Activated CD8-positive, alpha-beta memory T cell treated with anti-CD3 and anti-CD28 coated beads, Interleukin-2, amount 50 U/mL, for 1 hour (primary cell): ENCODE results near the gene MAFG.

Experiments
- DNase-seq: peaks from one replicate; pipeline ENCODE4 v3.0.0-alpha.2; 2020; ENCODE audit errors: extremely low read depth

MAFG gene

DNA sequence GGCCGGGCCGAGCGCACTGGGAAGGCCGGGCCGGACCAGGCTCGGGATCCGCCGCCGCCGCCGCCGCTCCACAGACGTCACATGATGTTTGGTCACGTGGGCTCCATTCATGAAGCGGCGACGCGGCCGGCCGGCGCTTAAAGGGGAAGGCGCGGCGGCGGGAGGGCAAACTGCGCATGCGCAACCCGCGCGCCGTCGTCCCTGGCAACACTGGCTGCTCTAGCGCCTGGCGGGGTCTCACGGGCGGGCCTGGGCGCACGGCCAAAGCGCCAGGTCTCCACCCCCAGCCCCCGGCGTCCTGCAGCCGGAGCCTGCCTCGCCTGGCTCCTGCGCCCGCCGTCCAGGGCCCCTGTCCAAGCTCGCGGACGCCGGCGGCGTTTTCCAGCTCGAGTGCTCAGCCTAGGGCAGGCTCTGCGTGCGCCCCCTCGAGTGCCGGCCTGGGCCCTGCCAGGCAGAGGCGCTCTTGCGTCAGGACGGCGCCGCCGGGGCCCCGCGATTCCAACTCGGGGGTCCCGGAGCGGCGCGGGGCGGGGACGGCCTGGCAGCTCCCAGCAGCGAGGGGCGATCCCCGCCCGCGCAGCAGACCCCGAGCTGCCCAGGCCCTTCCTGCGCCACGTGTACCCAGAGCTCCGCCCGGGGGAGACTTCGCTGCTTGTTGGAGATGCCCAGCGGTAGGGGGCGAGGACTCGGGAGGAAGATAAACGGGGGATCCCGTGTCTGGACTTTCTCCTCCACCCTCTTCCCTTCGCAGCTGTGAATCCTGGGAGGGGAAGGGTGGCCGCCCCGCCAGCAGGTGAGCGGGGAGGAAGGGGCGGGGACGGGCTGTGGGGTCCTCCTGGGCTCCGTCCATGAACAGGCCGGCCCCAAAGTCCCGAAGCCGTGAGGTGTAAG, at the start of gene MAFG:
Gene MAFG, minus strand, starts transcription at position 83 of the 891 bp plus-strand sequence. CDS start 4,550 bp downstream, outside the sequence.
- peak; percentile 69 for DNase-seq

- DNase-seq = no peak
Measured at GRCh38 chr17:81976332-81977210, 49.0 kb upstream of the MAFG start.

- no peak for DNase-seq
Measured at GRCh38 chr17:81973432-81973831, 45.9 kb upstream of the MAFG start.

- no peak for DNase-seq
Measured at GRCh38 chr17:81968850-81969812, 41.6 kb upstream of the MAFG start.

- DNase-seq = no peak
Measured at GRCh38 chr17:81968396-81968745, 40.8 kb upstream of the MAFG start.

DNA sequence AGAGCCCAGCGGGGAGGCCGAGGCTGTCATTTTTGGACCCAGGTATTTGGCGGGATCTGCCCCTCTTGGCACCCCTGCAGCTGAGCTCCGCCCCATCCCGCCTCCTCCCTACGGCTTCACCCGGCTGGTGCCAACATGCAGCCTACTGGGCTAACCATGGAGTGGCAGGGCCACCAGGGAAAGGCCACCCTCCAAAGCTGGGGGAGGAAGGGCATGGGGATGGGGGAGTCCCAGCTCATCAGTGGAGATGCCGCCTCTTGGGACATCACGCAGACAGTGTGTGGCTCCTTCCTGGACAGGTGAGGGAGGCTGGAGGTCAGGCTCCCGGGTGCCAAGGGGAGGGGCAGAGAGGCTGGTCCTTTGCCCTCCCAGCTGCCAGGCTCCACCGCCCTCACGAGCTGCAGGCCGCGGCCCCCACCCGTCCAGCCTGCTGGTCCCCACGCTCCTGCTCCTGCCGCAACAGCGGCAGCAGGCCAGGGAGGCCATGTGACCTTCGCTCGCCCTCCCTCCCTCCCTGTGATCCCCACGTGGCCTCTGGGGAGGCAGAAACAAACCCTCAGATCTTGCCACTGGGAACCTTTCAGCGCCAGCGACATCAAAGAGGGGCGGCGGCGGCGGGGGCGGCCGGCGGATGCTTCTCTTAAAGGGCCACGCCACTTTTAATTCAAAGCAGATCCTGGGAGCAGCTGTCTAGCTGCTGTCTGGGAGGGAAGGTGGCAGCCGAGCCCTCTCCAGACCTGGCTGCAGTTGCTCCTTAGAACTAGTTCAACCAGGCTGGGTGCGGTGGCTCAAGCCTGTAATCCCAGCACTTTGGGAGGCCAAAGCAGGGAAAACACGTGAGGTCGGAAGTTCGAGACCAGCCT, 40.2 kb upstream of the MAFG start:
- DNase-seq = peak; percentile 67

DNA sequence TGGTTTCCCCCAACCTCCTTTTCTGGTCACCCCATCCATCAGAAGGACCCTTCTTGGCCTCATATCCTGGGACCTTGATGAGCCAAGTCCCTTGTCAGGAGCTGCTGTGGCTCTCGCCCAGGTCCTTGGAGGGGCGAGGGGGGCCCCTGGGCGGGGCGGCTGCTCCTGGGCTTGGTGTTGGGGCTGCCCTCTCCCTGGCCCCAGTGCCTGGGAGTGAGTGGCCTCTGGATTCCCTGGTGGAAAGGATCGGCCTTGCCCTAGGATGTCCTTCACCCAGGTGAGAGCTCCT, 39.7 kb upstream of the MAFG start:
- DNase-seq = no peak

DNA sequence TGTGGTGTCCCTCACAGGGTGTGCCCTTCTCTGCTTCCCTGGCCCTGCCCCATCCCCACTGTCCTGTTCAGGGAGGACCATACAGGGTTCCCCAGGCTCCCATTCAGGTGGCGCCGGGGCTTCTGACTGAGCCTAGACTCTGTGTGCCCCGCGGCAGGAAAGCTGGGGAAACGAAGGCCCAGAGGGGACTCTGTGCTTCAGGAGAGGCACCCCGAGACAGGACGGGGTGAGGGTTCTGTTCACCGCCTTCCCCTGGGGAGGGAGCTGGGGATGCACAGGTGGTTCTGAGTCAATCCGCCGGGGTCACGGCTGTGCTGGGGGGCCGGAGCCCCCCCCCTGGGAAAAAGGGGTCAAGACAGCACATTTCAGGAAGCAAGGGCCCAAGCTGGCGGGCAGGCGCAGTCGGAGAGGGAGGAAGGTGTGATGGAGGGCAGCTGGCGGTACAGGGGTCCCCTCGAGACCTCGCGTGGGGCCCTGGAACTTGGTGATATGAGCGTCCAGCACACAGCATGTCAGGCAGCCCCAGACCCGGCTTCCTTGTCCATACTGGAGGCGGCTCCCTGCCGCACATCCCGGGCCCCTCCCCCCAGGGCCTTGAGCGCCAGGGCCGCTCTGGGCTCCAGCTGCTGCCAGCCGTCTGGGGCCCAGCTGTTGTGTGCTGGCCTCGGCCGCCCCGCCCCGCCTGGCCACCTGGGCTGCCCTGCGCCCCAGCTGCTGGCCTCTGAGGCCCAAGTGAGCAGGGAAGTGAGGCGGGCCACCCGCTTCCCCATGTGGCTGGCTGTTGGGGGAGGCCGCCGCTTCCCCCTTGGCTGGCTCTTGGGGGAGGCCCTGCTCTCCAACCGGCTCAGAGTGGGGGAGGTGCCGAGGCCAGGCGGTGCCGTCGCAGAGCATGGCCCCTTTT, 39.1 kb upstream of the MAFG start:
- no peak for DNase-seq

- DNase-seq = no peak
Measured at GRCh38 chr17:81964081-81964849, 36.7 kb upstream of the MAFG start.

GRCh38 chr17:81962499-81963441, 35.2 kb upstream of the MAFG start:
- DNase-seq = no peak

- no peak for DNase-seq
Measured at GRCh38 chr17:81961521-81962498, 34.3 kb upstream of the MAFG start.

DNA sequence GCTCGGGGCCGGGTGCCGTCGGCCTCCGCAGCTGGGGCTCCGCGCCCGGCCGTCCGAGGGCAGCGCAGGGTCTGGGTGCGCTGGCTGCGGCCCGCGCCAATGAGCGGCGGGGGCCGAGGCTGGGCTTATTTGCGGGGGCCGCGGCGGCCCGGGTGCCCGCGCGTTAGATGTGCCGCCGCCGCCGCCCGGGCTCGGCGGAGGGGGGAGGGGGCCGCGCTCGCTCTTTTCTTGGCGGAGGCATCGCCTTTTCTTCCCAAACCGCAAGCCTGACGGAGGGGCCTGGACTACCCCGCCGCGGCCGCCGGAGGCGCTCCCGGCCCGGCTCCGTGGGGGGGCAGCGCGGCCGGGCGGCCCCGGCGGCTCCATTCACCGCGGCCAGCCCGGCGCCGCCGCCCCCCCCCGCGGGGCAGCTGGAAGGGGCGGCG, 33.6 kb upstream of the MAFG start, which contains the start of gene NOTUM:
Gene NOTUM, minus strand, starts transcription at position 101 of the 425 bp plus-strand sequence. CDS start 278 bp downstream, outside the sequence.
- no peak for DNase-seq

GRCh38 chr17:81960130-81960958, 32.8 kb upstream of the MAFG start:
- no peak for DNase-seq

DNA sequence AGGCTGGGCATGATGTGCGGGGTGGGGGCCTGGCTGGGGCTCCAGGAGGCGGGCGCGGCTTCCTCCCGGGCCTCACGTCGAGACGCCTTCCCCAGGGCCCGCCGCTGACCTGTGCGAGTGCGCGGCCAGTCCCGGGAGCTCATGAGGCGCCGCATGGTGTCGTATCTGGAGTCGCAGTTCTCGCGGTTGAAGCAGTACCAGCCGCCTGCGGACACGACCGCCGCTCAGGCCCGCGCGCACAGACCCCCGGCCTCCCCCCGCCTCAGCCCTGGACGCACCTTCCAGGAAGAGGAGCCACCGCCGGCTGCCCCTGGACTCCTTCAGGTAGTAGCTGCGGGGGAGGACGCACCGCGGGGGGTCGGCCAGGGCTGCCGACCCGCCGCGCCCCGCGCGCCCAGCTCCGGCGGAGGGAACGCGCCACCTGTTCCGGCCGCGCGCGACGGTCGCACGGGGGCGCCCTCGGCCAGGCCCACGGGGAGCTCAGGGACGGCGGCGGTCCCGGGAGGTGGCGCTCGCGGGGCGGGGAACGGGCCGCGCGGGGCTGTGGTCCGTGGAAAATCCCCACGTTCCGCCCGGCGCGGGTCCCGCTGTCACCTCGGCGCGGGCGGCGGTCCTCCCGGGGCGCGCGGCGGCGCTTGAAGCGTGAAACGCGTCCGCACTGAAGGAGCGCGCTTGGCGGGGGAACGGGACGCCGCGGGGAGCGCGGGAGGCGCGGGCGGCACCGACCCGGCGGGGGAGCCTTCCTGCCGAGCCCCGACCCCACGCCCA, 32.0 kb upstream of the MAFG start:
- DNase-seq = peak; percentile 43
